Esophagus (tissue), 2 donors: ENCODE data around the gene IRF8. TPM values are rescaled to one million over a fixed set of nuclear protein-coding genes. Genes with fewer than 3 reads are reported as not detected.

Experiments used
- H3K27ac ChIP-seq, 2 donors: one replicate each; pipeline ENCODE4 v1.5.1; 2013; ENCODE audit warnings: low read depth in 2 of 2, mild to moderate bottlenecking in 2 of 2, inconsistent platforms in 1 of 2, low read length in 1 of 2, moderate library complexity in 1 of 2
- H3K27me3 ChIP-seq, 2 donors: one replicate each; pipeline ENCODE4 v1.6.1; 2013; ENCODE audit warnings: low read length in 2 of 2, control low read depth in 1 of 2, mild to moderate bottlenecking in 1 of 2; ENCODE audit not compliant: insufficient read depth in 2 of 2, control insufficient read depth in 1 of 2
- H3K36me3 ChIP-seq, 2 donors: one replicate each; pipeline ENCODE4 v1.6.1; 2013; ENCODE audit warnings: low read length in 1 of 2; ENCODE audit not compliant: control insufficient read depth in 2 of 2, insufficient read depth in 2 of 2
- H3K4me1 ChIP-seq, 2 donors: one replicate each; pipeline ENCODE4 v1.6.1; 2013; ENCODE audit warnings: low read length in 1 of 2; ENCODE audit not compliant: control insufficient read depth in 2 of 2, insufficient read depth in 2 of 2
- H3K4me3 ChIP-seq, 2 donors: one replicate each; pipeline ENCODE4 v1.5.1; 2013; ENCODE audit warnings: low read length in 2 of 2, mild to moderate bottlenecking in 2 of 2, low read depth in 1 of 2, moderate library complexity in 1 of 2
- H3K9me3 ChIP-seq, 2 donors: one replicate each; pipeline ENCODE4 v1.6.1; 2013; ENCODE audit warnings: mild to moderate bottlenecking in 2 of 2, low read depth in 1 of 2, low read length in 1 of 2, moderate library complexity in 1 of 2; ENCODE audit not compliant: control insufficient read depth in 2 of 2, insufficient read depth in 1 of 2
- WGBS, 2 donors: extraction: QIAGEN DNeasy Blood & Tissue Kit; methylation state at CpG; one replicate each; pipeline ENCODE4 v1.1.7; 2013; 5-methylcytosine and 5-hydroxymethylcytosine counted together
- polyA plus RNA-seq, 2 donors: library from polyadenylated mRNA; stranded (reverse); fragments of 200-250 nt; gene quantifications; one replicate each; pipeline ENCODE4 v1.2.3, GENCODE V29; 2013
- donor health status: healthy with polysubstance abuse.
- donor health status: Bipolar disorder and iron deficiency.

Gene IRF8
- polyA plus RNA-seq, 2 donors = 0.53 to 0.96 TPM

DNA sequence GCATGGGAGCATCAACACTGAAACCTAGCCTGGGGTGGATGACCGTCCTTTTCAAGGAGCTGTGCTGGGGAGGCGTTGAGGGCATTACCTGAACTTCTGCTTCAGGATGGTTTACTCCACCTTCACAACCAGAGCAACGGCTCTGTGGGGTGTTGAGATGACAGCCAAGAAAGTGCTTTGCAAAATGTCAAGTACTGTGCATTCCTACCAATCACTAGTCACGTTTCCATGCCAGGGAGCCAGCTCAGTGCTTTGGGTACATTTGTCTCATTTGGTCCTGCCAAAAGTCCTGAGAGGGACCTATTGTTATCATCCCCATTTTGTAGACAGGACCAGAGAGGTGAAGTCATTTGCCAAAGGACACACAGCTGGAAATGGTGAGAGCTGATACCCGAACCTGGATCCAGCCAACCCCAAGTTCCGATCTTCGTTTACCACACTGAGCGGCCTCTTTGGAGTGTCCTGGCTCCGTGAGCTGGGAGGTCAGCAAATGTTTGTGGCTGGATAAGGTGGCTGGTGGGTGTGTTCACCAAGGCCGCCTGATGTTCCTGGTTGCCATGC is 61.6 kb downstream of the IRF8 start:
- WGBS, 2 donors = 66 to 69% methylated on average over 10 of the region's 10 CpGs
- H3K4me3 ChIP-seq = no peak overlapping the region

DNA sequence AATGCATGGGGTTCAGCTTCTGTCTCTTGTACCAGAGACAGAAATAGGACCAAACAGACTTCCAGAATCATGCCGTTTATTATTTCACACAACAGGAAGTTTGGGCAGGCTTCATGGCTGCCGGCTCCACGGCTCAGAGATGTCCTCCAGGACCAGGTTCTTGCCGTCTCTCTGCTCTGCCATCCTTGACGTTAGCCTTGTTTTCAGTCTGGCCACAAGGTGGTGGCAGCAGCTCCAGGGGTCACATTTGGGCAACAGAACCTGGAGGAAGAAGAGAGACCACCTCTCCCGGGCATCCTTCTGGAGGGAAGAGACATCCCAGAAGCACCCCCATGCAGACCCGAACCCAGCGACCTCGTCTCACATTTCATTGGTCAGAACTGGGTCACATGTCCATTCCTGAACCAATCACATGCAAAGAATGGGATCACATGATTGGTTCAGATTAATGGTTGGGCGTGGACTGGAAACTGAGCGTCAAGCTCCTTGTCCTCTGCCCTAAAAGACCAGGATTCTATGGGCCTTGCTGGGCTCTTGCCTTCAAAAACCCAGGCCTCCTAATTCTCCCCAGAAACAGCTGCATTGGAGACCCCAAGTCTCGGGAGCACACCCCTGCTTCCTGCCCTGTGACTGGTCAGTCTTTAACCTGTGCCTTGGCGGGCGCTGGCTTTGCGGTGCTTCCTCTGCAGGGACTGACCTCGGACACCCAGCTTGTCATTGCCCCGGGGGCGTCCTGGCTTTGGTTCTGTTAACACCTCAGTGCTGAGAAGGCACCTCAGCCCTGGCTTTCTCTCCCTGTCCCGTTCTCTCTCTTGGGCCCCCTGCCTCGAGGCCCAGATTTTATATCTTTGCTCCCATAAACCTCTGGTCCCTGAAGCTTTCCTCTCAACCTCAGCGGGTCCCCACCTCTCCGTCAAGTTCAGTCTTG is 63.3 kb downstream of the IRF8 start:
- Histone ChIP-seq H3K4me3 (no peak overlapping the region), H3K9me3 (no peaks in the 10 kb centered on the region), H3K27me3 (no peaks in the 10 kb centered on the region), H3K27ac (no peak overlapping the region), H3K36me3 (no peaks in the 10 kb centered on the region), H3K4me1 (no peaks in the 10 kb centered on the region)
- WGBS, 2 donors = 82% methylated on average over 22 of the region's 22 CpGs

More for the DNA sequence above, 61.6 kb downstream of the IRF8 start:
- no peak overlapping the region for H3K27ac ChIP-seq
- no peaks in the 10 kb centered on the region for H3K9me3 ChIP-seq
- H3K4me1 ChIP-seq = no peaks in the 10 kb centered on the region
- H3K27me3 ChIP-seq = no peaks in the 10 kb centered on the region
- H3K36me3 ChIP-seq = no peaks in the 10 kb centered on the region

DNA sequence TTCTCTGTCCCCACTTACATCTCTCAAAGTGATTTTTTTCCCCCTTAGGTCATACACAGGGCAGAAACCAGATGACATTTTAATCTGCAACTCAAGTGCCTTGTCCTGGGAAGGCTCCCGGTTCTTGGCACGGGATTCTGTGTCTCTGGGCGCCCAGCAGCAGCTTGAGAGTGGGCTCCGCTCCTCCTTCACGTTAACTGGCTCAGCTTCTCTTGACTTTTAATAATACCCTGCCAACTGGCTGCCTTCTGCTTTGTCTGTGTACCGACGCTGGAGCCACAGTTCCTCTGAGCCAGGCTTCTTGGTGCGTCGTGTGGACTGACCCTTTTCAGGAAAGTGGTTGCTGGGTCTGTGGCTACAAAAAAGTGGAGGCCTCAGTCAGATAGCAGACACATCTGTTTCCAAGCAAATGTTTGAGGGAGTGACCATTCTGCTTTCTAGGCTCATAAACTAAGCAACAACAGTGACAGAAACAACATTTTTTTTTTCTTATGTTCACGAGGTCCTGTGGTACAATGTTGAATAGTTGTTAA is 64.9 kb downstream of the IRF8 start:
- Histone ChIP-seq H3K4me3 (no peak overlapping the region), H3K36me3 (no peaks in the 10 kb centered on the region), H3K9me3 (no peaks in the 10 kb centered on the region), H3K4me1 (no peaks in the 10 kb centered on the region), H3K27me3 (no peaks in the 10 kb centered on the region), H3K27ac (no peak overlapping the region)
- 41 to 42% methylated on average over 10 of the region's 10 CpGs for WGBS, 2 donors

DNA sequence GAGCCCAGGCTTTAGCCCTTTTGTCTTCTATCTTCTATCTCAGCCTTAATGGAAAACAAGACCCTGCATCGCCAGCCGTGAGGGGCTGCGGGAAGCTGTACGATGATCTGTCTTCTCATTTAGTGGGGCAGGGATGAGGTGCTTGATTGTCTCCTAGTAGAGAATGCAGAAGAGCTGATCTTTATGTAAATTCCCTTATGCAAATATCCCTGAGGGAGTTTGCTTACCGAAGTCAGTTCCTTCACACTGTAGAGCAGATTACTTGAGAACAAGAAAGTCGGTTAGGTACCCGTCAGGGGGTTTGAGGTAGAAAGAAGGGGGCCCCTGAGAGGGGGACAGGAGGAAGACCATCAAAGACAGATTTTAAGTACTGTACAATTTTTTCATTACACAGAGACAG is 66.2 kb downstream of the IRF8 start:
- Histone ChIP-seq H3K36me3 (no peaks in the 10 kb centered on the region), H3K4me3 (no peak overlapping the region), H3K9me3 (no peaks in the 10 kb centered on the region), H3K27me3 (no peaks in the 10 kb centered on the region), H3K4me1 (no peaks in the 10 kb centered on the region), H3K27ac (no peak overlapping the region)
- 79 to 88% methylated on average over 7 of the region's 7 CpGs for WGBS, 2 donors

DNA sequence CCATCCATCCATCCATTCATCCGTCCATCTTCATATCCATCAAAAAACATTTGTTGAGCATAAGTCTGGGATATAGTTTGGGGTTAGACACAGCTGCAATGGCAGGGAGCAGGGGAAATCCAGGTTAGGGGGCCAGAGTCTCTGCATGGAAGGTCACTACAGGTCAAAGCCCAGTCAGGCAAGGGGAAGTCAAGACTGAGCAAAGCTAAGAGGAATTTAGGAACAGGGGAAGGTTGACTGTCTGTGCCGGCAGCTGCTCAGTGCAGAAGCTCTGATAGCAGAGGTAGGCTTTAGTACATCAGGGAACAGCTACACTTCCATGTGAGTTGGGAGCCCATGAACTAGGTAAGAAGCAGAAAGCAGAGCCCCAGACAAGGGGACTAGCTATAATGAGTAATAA is 68.1 kb downstream of the IRF8 start:
- WGBS, 2 donors = 62 to 64% methylated on average over 2 of the region's 2 CpGs
- H3K27ac ChIP-seq = no peak overlapping the region

DNA sequence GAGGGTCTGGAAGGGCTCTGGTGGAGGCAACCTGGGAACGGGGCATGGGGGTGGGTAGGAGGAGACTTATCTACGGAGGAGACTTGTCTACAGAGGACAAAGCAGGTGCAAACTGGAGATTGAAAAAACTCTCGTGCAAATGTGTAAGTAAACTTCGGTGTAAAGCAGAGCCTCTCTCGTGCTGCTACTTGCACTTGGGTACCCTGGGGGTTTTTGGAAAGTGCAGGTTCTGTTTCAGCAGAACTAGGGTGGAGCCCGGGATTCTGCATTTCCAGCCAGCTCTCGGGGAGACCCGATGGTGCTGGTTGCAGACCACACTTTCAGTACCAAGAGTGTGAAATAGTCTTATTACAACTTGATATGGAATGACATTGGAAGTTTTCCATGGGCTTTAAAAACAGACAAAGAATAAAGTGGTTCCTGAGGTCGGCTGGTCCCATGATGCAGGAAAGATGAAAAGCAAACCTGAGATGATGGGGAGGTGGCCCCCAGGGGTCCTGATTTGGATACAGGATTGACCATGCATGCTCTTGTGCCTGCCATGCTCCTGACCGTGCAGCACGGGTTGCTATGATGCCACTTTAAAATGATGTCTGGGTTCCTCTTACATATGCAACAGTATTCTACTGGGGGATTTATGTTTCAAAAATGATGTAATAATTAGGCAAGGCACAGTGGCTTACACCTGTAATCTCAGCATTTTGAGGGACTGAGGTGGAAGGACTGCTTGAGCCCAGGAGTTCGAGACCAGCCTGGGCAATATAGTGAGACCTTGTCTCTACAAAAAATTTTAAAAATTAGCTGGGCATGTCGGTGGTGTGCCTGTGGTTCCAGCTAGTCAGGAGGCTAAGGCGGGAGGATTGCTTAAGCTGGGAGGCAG is 69.3 kb downstream of the IRF8 start:
- no peak overlapping the region for H3K4me3 ChIP-seq
- H3K27ac ChIP-seq = no peak overlapping the region
- H3K9me3 ChIP-seq = no peaks in the 10 kb centered on the region
- no peaks in the 10 kb centered on the region for H3K27me3 ChIP-seq
- no peaks in the 10 kb centered on the region for H3K36me3 ChIP-seq
- no peaks in the 10 kb centered on the region for H3K4me1 ChIP-seq
- WGBS, 2 donors = 58 to 64% methylated on average over 14 of the region's 14 CpGs

More for the DNA sequence above, 68.1 kb downstream of the IRF8 start:
- no peaks in the 10 kb centered on the region for H3K27me3 ChIP-seq
- no peaks in the 10 kb centered on the region for H3K36me3 ChIP-seq
- no peak overlapping the region for H3K4me3 ChIP-seq
- no peaks in the 10 kb centered on the region for H3K4me1 ChIP-seq
- no peaks in the 10 kb centered on the region for H3K9me3 ChIP-seq

DNA sequence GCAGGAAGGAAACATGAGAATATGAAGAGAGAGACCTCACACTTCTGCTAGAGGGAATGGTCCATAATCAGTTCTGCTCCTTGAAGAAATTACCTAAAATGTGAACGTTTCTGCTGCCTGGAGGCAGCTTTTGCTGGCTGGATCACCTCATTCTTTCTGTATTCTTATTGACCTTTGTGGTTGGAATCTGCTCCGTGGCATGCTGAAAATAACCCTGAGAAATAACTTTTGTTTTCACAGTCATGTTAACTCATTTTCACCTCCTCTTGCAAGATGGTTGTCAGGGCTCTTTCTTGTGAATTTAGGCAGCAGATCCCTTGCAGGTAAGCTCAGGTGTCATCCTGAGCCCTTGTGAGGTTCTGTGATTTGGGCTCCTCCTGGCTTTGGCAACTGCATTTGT is 70.2 kb downstream of the IRF8 start:
- Histone ChIP-seq H3K9me3 (no peaks in the 10 kb centered on the region), H3K4me1 (no peaks in the 10 kb centered on the region), H3K4me3 (no peak overlapping the region), H3K27me3 (no peaks in the 10 kb centered on the region), H3K36me3 (no peaks in the 10 kb centered on the region), H3K27ac (no peak overlapping the region)
- WGBS, 2 donors = 9 to 15% methylated on average over 2 of the region's 2 CpGs

DNA sequence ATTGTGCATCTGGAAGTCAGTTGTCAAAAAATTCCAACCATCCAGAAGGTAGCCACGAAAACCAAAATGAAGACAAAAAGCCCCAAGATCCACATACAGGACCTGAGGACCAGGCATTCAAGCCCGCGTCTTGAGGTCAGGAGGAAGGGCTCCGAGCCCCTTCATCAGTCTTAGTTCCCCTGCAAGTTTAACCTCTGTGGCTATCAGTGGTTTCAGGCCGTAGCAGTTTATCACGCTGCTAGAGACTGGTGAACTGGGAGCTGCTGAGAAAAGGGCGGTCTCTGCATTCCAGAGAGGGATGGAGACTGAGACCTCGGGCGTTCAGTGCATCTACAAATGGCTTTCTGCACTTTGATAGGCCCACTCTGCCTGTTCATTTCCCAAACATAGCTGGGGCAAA is 70.6 kb downstream of the IRF8 start:
- 47 to 49% methylated on average over 9 of the region's 9 CpGs for WGBS, 2 donors

DNA sequence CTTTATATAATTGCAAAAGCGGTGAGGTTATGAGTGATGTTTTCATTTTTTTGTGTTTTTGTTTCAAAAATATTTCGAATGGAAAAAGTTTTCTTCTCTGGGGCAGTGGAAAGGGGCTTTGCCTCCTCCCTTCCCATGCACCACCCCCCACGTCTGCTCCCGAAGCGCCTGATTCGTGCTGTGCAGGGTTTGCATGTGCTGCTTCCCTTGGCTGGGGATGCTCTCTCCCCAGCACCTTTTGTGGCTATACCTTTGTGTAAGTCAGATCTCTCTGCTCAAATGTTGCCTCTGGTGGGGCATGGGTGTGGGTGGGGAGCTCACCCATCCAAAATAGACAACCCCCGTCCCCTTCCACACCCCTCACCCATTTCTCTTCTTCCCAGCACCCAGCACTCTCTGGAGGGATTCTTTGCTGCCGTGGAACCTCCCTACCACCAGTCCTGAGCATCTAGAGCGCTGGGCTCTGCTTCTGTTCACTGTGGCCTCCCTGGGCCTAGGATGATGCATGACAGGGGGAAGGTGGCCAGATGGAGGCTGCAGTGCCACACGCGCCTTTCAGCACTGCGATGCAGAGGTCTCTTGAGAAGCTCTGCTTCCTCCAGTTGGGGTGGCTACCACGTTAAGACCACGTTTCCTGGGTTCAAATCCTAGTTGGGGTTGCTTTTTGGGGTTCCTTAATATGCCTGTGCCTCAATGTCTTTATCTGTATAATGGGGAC is 71.2 kb downstream of the IRF8 start:
- no peaks in the 10 kb centered on the region for H3K36me3 ChIP-seq
- WGBS, 2 donors = 71 to 72% methylated on average over 14 of the region's 14 CpGs
- no peak overlapping the region for H3K4me3 ChIP-seq
- no peak overlapping the region for H3K27ac ChIP-seq
- no peaks in the 10 kb centered on the region for H3K9me3 ChIP-seq
- no peaks in the 10 kb centered on the region for H3K4me1 ChIP-seq
- no peaks in the 10 kb centered on the region for H3K27me3 ChIP-seq

More for the DNA sequence above, 70.6 kb downstream of the IRF8 start:
- Histone ChIP-seq H3K4me1 (no peaks in the 10 kb centered on the region), H3K36me3 (no peaks in the 10 kb centered on the region), H3K27ac (no peak overlapping the region), H3K27me3 (no peaks in the 10 kb centered on the region), H3K4me3 (no peak overlapping the region), H3K9me3 (no peaks in the 10 kb centered on the region)
